Mesenchymal stem cell (in vitro differentiated cells and primary cell): ENCODE measurements around the gene AGAP6.
"Not testable (repeated sequence)": the region's sequence is repeated elsewhere in the genome, so short reads cannot be mapped to it uniquely, and the experiment has no call there.

Experiments used
- DNase-seq: peaks from one replicate; pipeline ENCODE4 v3.0.0-alpha.2; 2013
- H2AFZ ChIP-seq: one replicate; pipeline ENCODE4 v1.6.1; 2013; ENCODE audit warnings: low read depth, mild to moderate bottlenecking, control low read depth, inconsistent platforms, low read length, moderate library complexity
- H2AK5ac ChIP-seq: 2 replicates; pipeline ENCODE4 v1.6.1; 2013; ENCODE audit warnings: low read length, moderate library complexity, mild to moderate bottlenecking, inconsistent platforms; ENCODE audit not compliant: severe bottlenecking
- H2BK120ac ChIP-seq: one replicate; pipeline ENCODE4 v1.6.1; 2013; ENCODE audit warnings: low read depth, mild to moderate bottlenecking, inconsistent platforms, low read length, moderate library complexity
- H2BK12ac ChIP-seq, 2 experiments: one replicate each; pipeline ENCODE4 v1.6.1; 2013; ENCODE audit warnings: inconsistent platforms in 2 of 2, low read length in 2 of 2, mild to moderate bottlenecking in 2 of 2, moderate library complexity in 2 of 2, control low read depth in 1 of 2
- H2BK15ac ChIP-seq: one replicate; pipeline ENCODE4 v1.6.1; 2013; ENCODE audit warnings: mild to moderate bottlenecking, low read depth, inconsistent platforms; ENCODE audit not compliant: poor library complexity, severe bottlenecking
- H2BK5ac ChIP-seq: 2 replicates; pipeline ENCODE4 v1.6.1; 2013; ENCODE audit warnings: low read depth, mild to moderate bottlenecking, low read length, control low read depth, inconsistent platforms; ENCODE audit not compliant: poor library complexity, severe bottlenecking
- H3K14ac ChIP-seq, 2 experiments: one replicate each; pipeline ENCODE4 v1.6.1; 2013; ENCODE audit warnings: inconsistent platforms in 2 of 2, low read length in 2 of 2, control low read depth in 1 of 2, mild to moderate bottlenecking in 1 of 2, moderate library complexity in 1 of 2
- H3K18ac ChIP-seq, 2 experiments: one replicate each; pipeline ENCODE4 v1.6.1; 2013; ENCODE audit warnings: inconsistent platforms in 2 of 2, low read length in 2 of 2, control low read depth in 1 of 2, low read depth in 1 of 2, mild to moderate bottlenecking in 1 of 2
- H3K23ac ChIP-seq, 2 experiments: one replicate each; pipeline ENCODE4 v1.6.1; 2013; ENCODE audit warnings: inconsistent platforms in 2 of 2, low read length in 2 of 2, mild to moderate bottlenecking in 2 of 2, moderate library complexity in 2 of 2, control low read depth in 1 of 2
- H3K27ac ChIP-seq: 2 replicates; pipeline ENCODE4 v1.5.1; 2013; ENCODE audit warnings: mild to moderate bottlenecking, moderate library complexity, low read length, control low read depth, inconsistent platforms; ENCODE audit not compliant: poor library complexity, severe bottlenecking
- H3K27me3 ChIP-seq, 2 experiments: 2 replicates each; pipeline versions ENCODE4 v1.6.1 to v1.7.0; 2013; ENCODE audit warnings: low read length in 2 of 2, mild to moderate bottlenecking in 2 of 2, moderate library complexity in 2 of 2, control low read depth in 1 of 2, inconsistent platforms in 1 of 2; ENCODE audit not compliant: control insufficient read depth in 1 of 2, insufficient read depth in 1 of 2
- H3K36me3 ChIP-seq, 2 experiments: 2 replicates each; pipeline versions ENCODE4 v1.6.1 to v1.7.0; 2013; ENCODE audit warnings: low read length in 2 of 2, control low read depth in 1 of 2, inconsistent platforms in 1 of 2, low read depth in 1 of 2, mild to moderate bottlenecking in 1 of 2; ENCODE audit not compliant: insufficient read depth in 2 of 2, control insufficient read depth in 1 of 2
- H3K4ac ChIP-seq, 2 experiments: one replicate each; pipeline ENCODE4 v1.6.1; 2013; ENCODE audit warnings: inconsistent platforms in 2 of 2, low read length in 2 of 2, mild to moderate bottlenecking in 2 of 2, moderate library complexity in 2 of 2, control low read depth in 1 of 2, low read depth in 1 of 2
- H3K4me1 ChIP-seq: 2 replicates; pipeline ENCODE4 v1.6.1; 2013; ENCODE audit warnings: low read depth, low read length, control low read depth; ENCODE audit not compliant: control insufficient read depth, insufficient read depth
- H3K4me2 ChIP-seq: 2 replicates; pipeline ENCODE4 v1.6.1; 2013; ENCODE audit warnings: low read length, mild to moderate bottlenecking, inconsistent platforms; ENCODE audit not compliant: poor library complexity, severe bottlenecking
- H3K4me3 ChIP-seq, 2 experiments: 2 replicates each; pipeline versions ENCODE4 v1.5.1 to v1.7.0; 2013; ENCODE audit warnings: low read length in 2 of 2, mild to moderate bottlenecking in 2 of 2, control low read depth in 1 of 2, low read depth in 1 of 2; ENCODE audit not compliant: insufficient read depth in 1 of 2
- H3K79me1 ChIP-seq: replicated peaks from 2 replicates; pipeline ENCODE4 v1.6.1; 2013; ENCODE audit warnings: mild to moderate bottlenecking, control low read depth, low read length, inconsistent platforms; ENCODE audit not compliant: poor library complexity, severe bottlenecking
- H3K9ac ChIP-seq: 2 replicates; pipeline ENCODE4 v1.7.0; 2013; ENCODE audit warnings: mild to moderate bottlenecking, low read length, moderate library complexity
- H3K9me3 ChIP-seq: 2 replicates; pipeline ENCODE4 v1.7.0; 2013; ENCODE audit warnings: mild to moderate bottlenecking, low read length; ENCODE audit not compliant: control insufficient read depth
- H4K8ac ChIP-seq: one replicate; pipeline ENCODE4 v1.6.1; 2013; ENCODE audit warnings: inconsistent platforms, mild to moderate bottlenecking, low read length, moderate library complexity
- H4K91ac ChIP-seq: one replicate; pipeline ENCODE4 v1.6.1; 2013; ENCODE audit warnings: mild to moderate bottlenecking, low read length, inconsistent platforms
- WGBS: methylation state at CpG from one replicate; pipeline ENCODE4 v1.1.7; 2013; ENCODE audit warnings: mixed read lengths; 5-methylcytosine and 5-hydroxymethylcytosine counted together

Gene AGAP6

DNA sequence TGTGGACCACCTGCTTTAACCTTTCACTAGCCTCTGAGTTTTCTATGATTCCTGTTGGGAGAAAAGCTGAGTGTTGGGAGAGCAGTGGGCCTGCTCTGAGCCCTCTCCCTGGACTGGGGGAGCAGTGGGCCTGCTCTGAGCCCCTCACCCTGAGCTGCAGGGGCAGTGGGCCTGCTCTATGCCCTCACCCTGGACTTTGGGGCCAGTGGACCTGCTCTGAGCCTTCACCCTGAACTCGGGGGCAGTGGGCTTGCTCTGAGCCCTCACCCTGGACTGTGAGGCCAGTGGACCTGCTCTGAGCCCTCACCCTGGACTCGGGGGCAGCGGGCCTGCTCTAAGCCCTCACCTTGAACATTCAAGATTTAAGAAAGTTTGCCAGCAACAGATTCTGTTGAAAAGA lies 33.4 kb downstream of the AGAP6 start:
- Histone ChIP-seq H3K18ac (no peak overlapping the region), H3K9ac (no peak overlapping the region), H2BK120ac (no peak overlapping the region), H3K4me1 (no peaks in the 10 kb centered on the region), H3K79me1 (no peaks in the 10 kb centered on the region), H3K4me2 (no peak overlapping the region), H4K8ac (peak overlapping the region; percentile 41), H4K91ac (no peak overlapping the region), H3K27me3 (peaks cover 4 to 28% of the 10 kb centered on the region in 2 experiments), H3K4me3 (peak overlapping the region in 1 of 2 experiments; percentile 28), H3K9me3 (no peaks in the 10 kb centered on the region), H3K36me3 (no peaks in the 10 kb centered on the region), H2BK15ac (no peak overlapping the region), H2BK5ac (no peak overlapping the region), H2BK12ac (peak overlapping the region in 1 of 2 experiments; percentile 2), H3K27ac (no peak overlapping the region), H3K14ac (no peak overlapping the region), H3K23ac (peak overlapping the region in 1 of 2 experiments; percentile 23), H2AFZ (no peak overlapping the region), H3K4ac (no peak overlapping the region), H2AK5ac (no peak overlapping the region)
- 85% methylated on average over 3 of the region's 3 CpGs for WGBS
- no peak for DNase-seq

DNA sequence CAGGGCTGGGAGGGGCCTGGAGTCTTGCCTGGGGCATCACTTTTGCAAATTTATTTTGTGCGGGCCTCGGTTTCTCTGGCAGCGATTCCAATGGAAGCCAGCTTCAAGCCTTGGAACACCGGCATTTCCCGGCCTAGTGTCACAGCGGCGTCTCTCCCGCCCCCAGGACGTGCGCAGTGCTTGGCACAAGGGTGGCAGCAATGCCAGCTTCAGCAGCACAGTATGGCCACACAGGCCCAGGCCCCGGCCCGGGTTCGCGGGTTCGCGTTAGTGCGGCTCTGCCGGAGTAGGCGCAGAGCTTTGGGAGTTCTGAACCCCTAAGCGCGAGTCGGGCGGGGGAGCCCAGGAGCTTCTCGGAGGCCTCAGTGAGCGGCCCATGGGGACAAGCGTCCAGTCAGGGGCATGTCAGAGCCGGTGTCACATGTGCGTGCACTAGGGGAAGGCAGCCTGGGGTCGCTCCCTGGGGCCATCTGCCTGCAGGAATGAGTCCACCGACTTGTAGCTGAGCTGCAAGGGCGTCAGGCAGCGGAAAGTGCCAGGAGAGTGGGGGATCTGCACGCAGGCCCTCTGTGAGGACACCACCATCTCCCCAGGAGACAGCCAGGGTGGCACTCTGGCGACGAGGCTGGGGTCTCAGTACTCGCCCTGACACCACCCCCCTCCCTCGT lies 36.6 kb downstream of the AGAP6 start:
- H4K8ac ChIP-seq, H3K14ac ChIP-seq, H3K27ac ChIP-seq, H3K9ac ChIP-seq, H2AK5ac ChIP-seq, H3K4me3 ChIP-seq, H3K4me2 ChIP-seq, H3K79me1 ChIP-seq, H2BK12ac ChIP-seq, H3K23ac ChIP-seq, H3K36me3 ChIP-seq, H4K91ac ChIP-seq, H2BK5ac ChIP-seq, H2BK120ac ChIP-seq, H2AFZ ChIP-seq, H3K4ac ChIP-seq, H3K18ac ChIP-seq, H3K9me3 ChIP-seq, H3K4me1 ChIP-seq, H2BK15ac ChIP-seq, DNase-seq: not testable (repeated sequence)
- H3K27me3 ChIP-seq, result peaks cover 4 to 58% of the 10 kb centered on the region in 2 experiments
- WGBS, result 94% methylated on average over 20 of the region's 37 CpGs

DNA sequence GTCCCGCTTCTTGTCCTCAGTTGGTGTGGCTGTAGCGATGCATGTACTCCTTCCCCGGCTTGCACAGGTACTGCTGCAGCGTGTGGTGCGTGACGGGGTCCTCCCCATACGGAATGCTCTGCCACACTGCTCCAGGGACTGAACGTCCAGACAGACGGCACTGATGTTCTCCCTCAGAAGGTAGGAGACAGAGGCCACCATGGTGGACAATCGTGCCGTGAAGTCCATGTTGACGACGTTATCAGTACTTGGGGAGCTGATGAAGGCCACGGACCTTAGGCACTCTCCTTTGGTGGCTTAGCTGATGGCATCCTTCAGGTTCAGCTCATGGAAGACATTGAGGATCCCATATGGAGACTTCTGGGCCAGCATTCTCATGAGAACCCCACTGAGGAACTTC lies 37.4 kb downstream of the AGAP6 start:
- Histone ChIP-seq H3K18ac (no peak overlapping the region), H2AK5ac (no peak overlapping the region), H3K4me2 (no peak overlapping the region), H3K9me3 (no peaks in the 10 kb centered on the region), H3K27ac (no peak overlapping the region), H3K14ac (no peak overlapping the region), H3K9ac (no peak overlapping the region), H4K91ac (no peak overlapping the region), H3K27me3 (peaks cover 4 to 60% of the 10 kb centered on the region in 2 experiments), H3K4me3 (no peak overlapping the region), H3K4ac (no peak overlapping the region), H3K4me1 (no peaks in the 10 kb centered on the region), H2BK5ac (no peak overlapping the region), H3K36me3 (no peaks in the 10 kb centered on the region), H2BK120ac (no peak overlapping the region), H2AFZ (no peak overlapping the region), H2BK12ac (no peak overlapping the region), H3K79me1 (no peaks in the 10 kb centered on the region), H4K8ac (no peak overlapping the region), H3K23ac (no peak overlapping the region), H2BK15ac (no peak overlapping the region)
- no peak for DNase-seq
- 94% methylated on average over 14 of the region's 14 CpGs for WGBS

DNA sequence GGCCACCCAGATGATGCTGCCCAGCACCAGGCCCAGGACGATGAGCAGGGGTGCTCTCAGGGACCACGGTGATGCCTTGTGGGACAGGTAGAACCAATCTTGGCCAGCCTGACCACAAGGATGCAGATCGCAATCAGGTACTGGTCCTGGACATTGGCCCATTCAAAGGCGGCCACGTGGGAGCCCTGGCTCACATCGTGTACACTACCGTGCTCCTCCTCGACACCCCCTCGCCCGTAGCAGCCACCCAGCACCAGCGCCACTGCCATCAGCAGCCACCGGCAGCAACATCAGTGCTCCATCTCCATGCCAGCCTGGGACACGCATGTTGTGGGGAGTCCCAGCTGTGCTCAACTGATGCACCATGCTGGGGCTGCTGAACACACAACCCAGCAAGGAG lies 39.0 kb downstream of the AGAP6 start:
- Histone ChIP-seq H3K79me1 (no peaks in the 10 kb centered on the region), H2BK15ac (no peak overlapping the region), H3K36me3 (no peaks in the 10 kb centered on the region), H3K27me3 (peaks cover 4 to 60% of the 10 kb centered on the region in 2 experiments), H2BK120ac (no peak overlapping the region), H4K91ac (no peak overlapping the region), H3K14ac (no peak overlapping the region), H3K4me3 (no peak overlapping the region), H3K9me3 (no peaks in the 10 kb centered on the region), H3K18ac (no peak overlapping the region), H2AK5ac (no peak overlapping the region), H2AFZ (no peak overlapping the region), H3K4me1 (no peaks in the 10 kb centered on the region), H3K23ac (no peak overlapping the region), H2BK12ac (no peak overlapping the region), H3K9ac (no peak overlapping the region), H3K4ac (no peak overlapping the region), H2BK5ac (no peak overlapping the region), H3K27ac (no peak overlapping the region), H4K8ac (no peak overlapping the region), H3K4me2 (no peak overlapping the region)
- no peak for DNase-seq
- WGBS, result 91% methylated on average over 13 of the region's 13 CpGs
